Vagina (tissue), 2 donors: ENCODE results near the gene P2RY8.

Source experiments
- POLR2A ChIP-seq, 2 donors: fragments of 450-650 bp; IDR thresholded peaks; one replicate each; pipeline ENCODE4 v1.6.1; 2017; ENCODE audit warnings: antibody characterized with exemption in 2 of 2, mild to moderate bottlenecking in 2 of 2, moderate library complexity in 2 of 2
- TF ChIP-seq, protein P1 (sequence below), 3 experiments: fragments of 450-650 bp in 2 of 3; fragments of 200-600 bp in 1 of 3; sonication (generic) in 1 of 3; IDR thresholded peaks; one replicate each; pipeline ENCODE4 v1.5.1; 2017 to 2019; ENCODE audit warnings: antibody characterized with exemption in 3 of 3, mild to moderate bottlenecking in 2 of 3, moderate library complexity in 2 of 3

GRCh38 chrX:1442016-1442665 is 94.8 kb downstream of the P2RY8 start:
- TF ChIP-seq, protein P1, sequence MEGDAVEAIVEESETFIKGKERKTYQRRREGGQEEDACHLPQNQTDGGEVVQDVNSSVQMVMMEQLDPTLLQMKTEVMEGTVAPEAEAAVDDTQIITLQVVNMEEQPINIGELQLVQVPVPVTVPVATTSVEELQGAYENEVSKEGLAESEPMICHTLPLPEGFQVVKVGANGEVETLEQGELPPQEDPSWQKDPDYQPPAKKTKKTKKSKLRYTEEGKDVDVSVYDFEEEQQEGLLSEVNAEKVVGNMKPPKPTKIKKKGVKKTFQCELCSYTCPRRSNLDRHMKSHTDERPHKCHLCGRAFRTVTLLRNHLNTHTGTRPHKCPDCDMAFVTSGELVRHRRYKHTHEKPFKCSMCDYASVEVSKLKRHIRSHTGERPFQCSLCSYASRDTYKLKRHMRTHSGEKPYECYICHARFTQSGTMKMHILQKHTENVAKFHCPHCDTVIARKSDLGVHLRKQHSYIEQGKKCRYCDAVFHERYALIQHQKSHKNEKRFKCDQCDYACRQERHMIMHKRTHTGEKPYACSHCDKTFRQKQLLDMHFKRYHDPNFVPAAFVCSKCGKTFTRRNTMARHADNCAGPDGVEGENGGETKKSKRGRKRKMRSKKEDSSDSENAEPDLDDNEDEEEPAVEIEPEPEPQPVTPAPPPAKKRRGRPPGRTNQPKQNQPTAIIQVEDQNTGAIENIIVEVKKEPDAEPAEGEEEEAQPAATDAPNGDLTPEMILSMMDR (IDR thresholded peaks at IDR 0.05), result no peak
- TF ChIP-seq POLR2A (IDR thresholded peaks at IDR 0.05), result no peak
